ENCODE data around the gene PHC3. TPM values are rescaled to one million over a fixed set of nuclear protein-coding genes. Genes with fewer than 3 reads are reported as not detected.

Gene PHC3
- total RNA-seq, 2 donors from 2014 or later, result 22.9 to 27.5 TPM

GRCh38 chr3:170163956-170164645 is 17.4 kb downstream of the PHC3 start:
- H3K36me3 ChIP-seq (ENCODE audit: control insufficient read depth, insufficient read depth, low read length), result peaks cover 39% of the 10 kb centered on the region
- DNase-seq, result no peak
- H3K27ac Mint-ChIP-seq, result no peak overlapping the region

GRCh38 chr3:170162630-170163029 is 18.9 kb downstream of the PHC3 start:
- no peak overlapping the region for H3K27ac Mint-ChIP-seq
- Histone ChIP-seq H3K27ac (ENCODE audit: low read depth, low read length) (no peak overlapping the region), H3K4me3 (ENCODE audit: low read length) (no peak overlapping the region), H3K4me1 (ENCODE audit: control insufficient read depth, insufficient read depth, low read length) (no peaks in the 10 kb centered on the region), H3K9ac (ENCODE audit: extremely low read depth, low read length, poor library complexity, severe bottlenecking) (no peak overlapping the region), H3K9me3 (ENCODE audit: control insufficient read depth, low read length) (peaks cover 17% of the 10 kb centered on the region), H3K27me3 (ENCODE audit: control insufficient read depth, insufficient read depth, low read length, poor library complexity, severe bottlenecking) (no peaks in the 10 kb centered on the region), H3K36me3 (ENCODE audit: control insufficient read depth, insufficient read depth, low read length) (peaks cover 32% of the 10 kb centered on the region)
- H3K4me3 Mint-ChIP-seq, result no peak overlapping the region
- peaks cover 17% of the 10 kb centered on the region for H3K9me3 Mint-ChIP-seq
- H3K27me3 Mint-ChIP-seq (ENCODE audit: insufficient read depth), result no peaks in the 10 kb centered on the region
- no peak for DNase-seq
- peaks cover 46% of the 10 kb centered on the region for H3K36me3 Mint-ChIP-seq (ENCODE audit: low read depth)
- TF ChIP-seq CTCF (conservative IDR thresholded peaks at IDR 0.05), result no peak
- H3K4me1 Mint-ChIP-seq, result peaks cover 3% of the 10 kb centered on the region

More at GRCh38 chr3:170163956-170164645, 17.4 kb downstream of the PHC3 start:
- Mint-ChIP-seq H3K36me3 (ENCODE audit: low read depth) (peaks cover 55% of the 10 kb centered on the region), H3K9me3 (peaks cover 17% of the 10 kb centered on the region), H3K27me3 (ENCODE audit: insufficient read depth) (no peaks in the 10 kb centered on the region), H3K4me3 (no peak overlapping the region), H3K4me1 (peaks cover 3% of the 10 kb centered on the region)
- 98 to 100% methylated on average over 2 to 3 of the region's 4 CpGs for WGBS, 2 experiments (ENCODE audit: insufficient coverage in 1 of 2, insufficient read length in 1 of 2)
- Histone ChIP-seq H3K9me3 (ENCODE audit: control insufficient read depth, low read length) (peaks cover 17% of the 10 kb centered on the region), H3K9ac (ENCODE audit: extremely low read depth, low read length, poor library complexity, severe bottlenecking) (no peak overlapping the region), H3K27me3 (ENCODE audit: control insufficient read depth, insufficient read depth, low read length, poor library complexity, severe bottlenecking) (no peaks in the 10 kb centered on the region), H3K4me1 (ENCODE audit: control insufficient read depth, insufficient read depth, low read length) (no peaks in the 10 kb centered on the region), H3K27ac (ENCODE audit: low read depth, low read length) (no peak overlapping the region), H3K4me3 (ENCODE audit: low read length) (no peak overlapping the region)
- TF ChIP-seq CTCF (conservative IDR thresholded peaks at IDR 0.05), result no peak

GRCh38 chr3:170162052-170162451 is 19.5 kb downstream of the PHC3 start:
- no peak for TF ChIP-seq CTCF (conservative IDR thresholded peaks at IDR 0.05)
- Histone ChIP-seq H3K27me3 (ENCODE audit: control insufficient read depth, insufficient read depth, low read length, poor library complexity, severe bottlenecking) (no peaks in the 10 kb centered on the region), H3K36me3 (ENCODE audit: control insufficient read depth, insufficient read depth, low read length) (peaks cover 31% of the 10 kb centered on the region), H3K9ac (ENCODE audit: extremely low read depth, low read length, poor library complexity, severe bottlenecking) (no peak overlapping the region), H3K9me3 (ENCODE audit: control insufficient read depth, low read length) (peaks cover 17% of the 10 kb centered on the region), H3K4me3 (ENCODE audit: low read length) (no peak overlapping the region), H3K4me1 (ENCODE audit: control insufficient read depth, insufficient read depth, low read length) (no peaks in the 10 kb centered on the region), H3K27ac (ENCODE audit: low read depth, low read length) (no peak overlapping the region)
- peaks cover 3% of the 10 kb centered on the region for H3K4me1 Mint-ChIP-seq
- no peak overlapping the region for H3K4me3 Mint-ChIP-seq
- peaks cover 46% of the 10 kb centered on the region for H3K36me3 Mint-ChIP-seq (ENCODE audit: low read depth)
- no peak for DNase-seq
- H3K9me3 Mint-ChIP-seq, result peaks cover 17% of the 10 kb centered on the region
- H3K27me3 Mint-ChIP-seq (ENCODE audit: insufficient read depth), result no peaks in the 10 kb centered on the region
- no peak overlapping the region for H3K27ac Mint-ChIP-seq
